Adipose tissue (tissue), 3 donors: ENCODE data around the gene SLC41A3. TPM values are rescaled to one million over a fixed set of nuclear protein-coding genes. Genes with fewer than 3 reads are reported as not detected.

Source experiments
- H3K27ac ChIP-seq: one replicate; pipeline ENCODE4 v1.5.1; 2013; ENCODE audit warnings: low read depth, low read length
- WGBS, 3 donors: extraction: QIAGEN DNeasy Blood & Tissue Kit; methylation state at CpG; one replicate each; pipeline ENCODE4 v1.1.7; 2013; 5-methylcytosine and 5-hydroxymethylcytosine counted together
- polyA plus RNA-seq, 3 donors: library from polyadenylated mRNA; stranded (reverse); fragments of 200-250 nt; gene quantifications; one replicate each; pipeline ENCODE4 v1.2.3, GENCODE V29; 2013
- donor health status: healthy with polysubstance abuse.
- donor health status: Bipolar disorder and iron deficiency.
- donor health status: healthy.

SLC41A3 gene
- polyA plus RNA-seq, 3 donors, result 22.3 to 31.3 (median 31.3) TPM

DNA sequence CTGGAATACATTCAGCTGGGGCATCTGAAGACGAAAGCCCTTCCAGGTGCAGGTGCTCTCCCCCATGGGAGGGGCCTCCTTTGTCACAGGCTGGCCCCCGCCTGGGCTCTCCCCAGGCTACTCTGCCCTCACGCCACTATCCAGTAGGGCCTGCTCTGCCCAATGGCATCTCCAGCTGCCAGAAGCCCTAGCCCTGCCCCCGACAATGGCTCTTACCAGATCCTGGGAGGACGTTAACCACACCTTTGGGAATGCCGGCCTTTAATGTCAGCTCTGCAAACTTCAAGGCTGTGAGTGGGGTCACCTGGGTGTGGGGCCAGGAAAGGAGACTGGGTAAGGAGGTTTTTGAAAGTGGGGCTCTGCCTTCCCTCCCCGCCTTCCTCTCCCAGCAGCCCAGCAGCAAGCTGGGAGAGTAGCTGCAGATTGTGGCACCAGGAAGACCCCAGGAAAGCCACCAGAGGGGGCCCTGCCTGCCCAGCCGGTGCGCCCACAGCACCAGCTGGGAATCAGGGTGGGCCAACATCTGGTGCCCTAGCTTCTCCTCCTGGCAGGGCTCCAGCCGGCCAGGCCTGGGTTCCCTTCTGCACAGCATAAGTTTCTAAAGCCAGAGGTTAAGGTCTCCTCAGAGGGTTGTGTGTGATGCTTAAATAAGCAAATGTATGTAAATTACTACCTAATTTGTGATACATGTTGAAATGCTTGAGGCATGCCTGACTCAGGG, 40.4 kb upstream of the SLC41A3 start:
- WGBS, 3 donors, result 72 to 81% (median 77%) methylated on average over 10 of the region's 10 CpGs
- H3K27ac ChIP-seq, result no peak overlapping the region

DNA sequence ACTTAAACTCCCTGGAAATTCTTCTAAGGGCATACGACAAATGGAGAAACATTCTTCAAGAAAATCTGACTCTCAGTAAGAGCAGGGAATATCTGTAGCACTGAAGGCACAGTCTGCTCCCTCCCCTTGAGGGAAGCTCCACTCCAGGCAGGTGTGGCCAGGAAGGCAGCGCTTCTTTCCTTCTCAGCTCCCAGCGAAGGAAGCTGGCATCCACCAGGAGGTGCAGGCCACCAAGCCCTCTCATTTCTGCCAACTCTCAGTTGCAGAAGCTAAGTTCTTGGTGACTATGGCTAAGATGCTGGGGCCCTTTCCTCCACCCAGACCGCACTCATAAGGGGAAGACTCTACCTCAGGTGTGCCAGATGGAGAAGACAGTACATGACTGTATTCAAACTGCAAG, 37.7 kb upstream of the SLC41A3 start:
- no peak overlapping the region for H3K27ac ChIP-seq
- 87 to 93% (median 87%) methylated on average over 4 of the region's 4 CpGs for WGBS, 3 donors

DNA sequence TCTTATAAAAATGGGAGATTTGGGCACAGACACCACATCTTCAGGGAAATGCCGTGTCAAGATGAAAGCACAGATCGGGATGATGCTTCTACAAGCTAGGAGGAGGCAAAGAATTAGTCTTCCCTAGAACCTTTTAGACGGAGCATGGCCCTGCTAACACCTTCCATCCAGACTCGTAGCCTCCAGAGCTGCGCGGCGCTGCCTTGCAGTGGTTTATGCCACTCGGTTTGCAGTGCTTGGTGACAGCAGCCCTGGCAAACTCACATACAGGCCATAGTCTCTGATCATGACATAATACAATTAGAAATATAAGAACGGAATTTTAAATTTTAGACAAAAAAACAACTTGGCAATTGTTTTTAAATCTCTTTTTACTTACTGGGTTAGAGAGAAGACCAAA, 37.1 kb upstream of the SLC41A3 start:
- H3K27ac ChIP-seq, result no peak overlapping the region
- WGBS, 3 donors, result 91 to 93% (median 93%) methylated on average over 9 of the region's 9 CpGs

DNA sequence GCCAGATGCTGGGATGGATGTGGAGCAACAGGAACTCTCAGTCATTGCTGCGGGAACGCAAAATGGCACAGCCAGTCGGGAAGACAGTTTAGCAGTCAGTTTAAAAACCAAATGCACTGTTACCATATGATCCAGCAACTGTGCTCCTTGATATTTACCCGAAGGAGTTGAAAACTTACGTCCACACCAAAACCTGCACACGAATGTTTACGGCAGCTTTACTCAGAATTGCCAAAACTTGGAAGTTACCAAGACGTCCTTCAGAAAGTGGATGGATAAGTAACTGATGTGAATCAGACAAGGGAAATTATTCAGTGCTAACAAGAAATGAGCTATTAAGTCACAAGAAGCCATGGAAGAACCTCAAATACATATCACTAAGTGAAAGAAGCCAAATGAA, 36.1 kb upstream of the SLC41A3 start:
- no peak overlapping the region for H3K27ac ChIP-seq
- 92 to 96% (median 94%) methylated on average over 8 of the region's 8 CpGs for WGBS, 3 donors

DNA sequence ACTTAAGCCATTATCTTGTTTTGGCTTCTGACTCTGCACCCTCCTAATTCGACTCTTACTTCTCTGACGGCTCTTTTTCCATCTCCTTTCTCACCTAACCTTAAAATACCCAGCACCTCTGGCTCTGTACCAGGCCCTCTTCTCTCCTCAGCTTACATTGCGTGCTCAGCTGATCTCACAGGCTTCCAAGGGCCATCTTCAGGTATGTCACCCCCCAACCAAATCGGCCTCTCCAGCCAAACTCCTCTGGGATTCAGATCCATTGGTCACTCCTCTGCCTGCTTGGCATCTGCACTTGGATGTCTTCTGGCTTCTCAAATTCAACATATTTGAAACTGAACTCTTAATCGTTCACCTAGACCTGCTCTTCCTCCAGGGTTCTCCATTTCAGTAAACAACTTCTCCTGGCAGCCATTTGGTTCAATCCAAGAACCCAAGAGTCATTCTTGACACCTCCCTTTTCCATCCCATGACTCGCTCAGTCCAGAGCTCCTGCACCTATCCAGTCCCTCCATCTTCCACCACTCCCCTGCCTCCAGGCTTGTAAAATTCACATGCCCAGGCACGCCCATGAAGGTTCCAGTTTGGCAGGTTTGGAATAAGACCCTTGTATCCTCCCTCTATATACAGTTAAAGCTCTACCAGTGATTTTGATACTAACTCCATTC, 35.2 kb upstream of the SLC41A3 start:
- H3K27ac ChIP-seq, result no peak overlapping the region
- WGBS, 3 donors, result 88 to 90% (median 89%) methylated on average over 7 of the region's 7 CpGs

DNA sequence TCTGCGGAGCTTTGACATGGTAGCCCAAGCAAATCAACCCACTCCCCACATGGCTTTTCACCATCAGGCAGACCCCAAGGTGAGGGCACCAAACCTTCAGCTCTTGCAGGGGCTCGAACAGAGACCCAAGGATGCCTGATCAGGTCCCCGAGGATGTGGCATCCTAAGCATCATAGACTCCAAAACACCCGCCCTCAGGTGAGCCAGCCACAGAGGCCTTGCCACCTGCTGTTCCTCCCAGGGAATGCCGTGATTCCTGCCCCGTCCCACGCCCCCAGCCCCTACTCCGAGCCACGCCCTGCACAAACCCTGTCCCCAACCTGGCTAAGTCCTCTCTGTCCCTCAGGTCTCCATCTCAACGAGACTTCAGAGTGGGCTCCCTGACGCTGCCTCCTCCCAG, 34.7 kb upstream of the SLC41A3 start:
- WGBS, 3 donors, result 81 to 93% (median 83%) methylated on average over 11 of the region's 11 CpGs
- H3K27ac ChIP-seq, result no peak overlapping the region

DNA sequence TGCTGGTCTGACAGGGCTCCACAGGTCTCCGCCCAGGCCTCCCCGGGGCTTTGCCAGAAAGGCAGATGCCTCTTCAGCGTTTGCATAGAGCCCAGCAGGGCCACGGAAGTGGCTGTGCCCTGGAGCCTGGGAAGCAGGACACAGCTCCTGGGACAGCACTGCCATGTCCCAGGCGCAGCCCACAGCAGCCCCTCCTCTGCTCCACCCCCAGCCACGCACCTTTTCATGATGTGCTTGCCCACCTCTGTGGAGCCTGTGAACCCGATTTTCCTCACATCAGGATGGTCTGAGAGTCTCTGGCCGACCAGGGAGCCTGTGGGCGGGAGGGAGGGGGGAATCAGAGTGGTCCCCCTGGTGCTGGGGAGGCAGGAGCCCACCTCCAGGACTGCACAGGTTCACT, 33.9 kb upstream of the SLC41A3 start:
- H3K27ac ChIP-seq, result no peak overlapping the region
- 73 to 80% (median 77%) methylated on average over 9 of the region's 9 CpGs for WGBS, 3 donors

DNA sequence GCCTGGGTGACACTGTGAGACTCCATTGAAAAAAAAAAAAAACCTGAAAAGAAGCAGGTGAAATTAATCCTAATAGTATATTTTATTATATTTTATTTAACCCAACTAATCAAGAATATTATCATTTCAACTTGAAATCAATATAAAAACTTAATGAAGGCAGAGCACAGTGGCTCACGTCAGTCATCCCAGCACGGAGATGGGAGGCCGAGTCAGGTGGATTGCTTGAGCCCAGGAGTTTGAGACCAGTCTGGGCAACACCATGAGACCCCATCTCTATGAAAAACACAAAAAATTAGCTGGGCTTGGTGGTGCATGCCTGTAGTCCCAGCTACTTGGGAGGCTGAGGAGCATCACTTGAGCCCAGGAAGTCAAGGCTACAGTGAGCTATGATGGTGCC, 33.3 kb upstream of the SLC41A3 start:
- WGBS, 3 donors, result 93 to 96% (median 95%) methylated on average over 3 of the region's 3 CpGs
- no peak overlapping the region for H3K27ac ChIP-seq

DNA sequence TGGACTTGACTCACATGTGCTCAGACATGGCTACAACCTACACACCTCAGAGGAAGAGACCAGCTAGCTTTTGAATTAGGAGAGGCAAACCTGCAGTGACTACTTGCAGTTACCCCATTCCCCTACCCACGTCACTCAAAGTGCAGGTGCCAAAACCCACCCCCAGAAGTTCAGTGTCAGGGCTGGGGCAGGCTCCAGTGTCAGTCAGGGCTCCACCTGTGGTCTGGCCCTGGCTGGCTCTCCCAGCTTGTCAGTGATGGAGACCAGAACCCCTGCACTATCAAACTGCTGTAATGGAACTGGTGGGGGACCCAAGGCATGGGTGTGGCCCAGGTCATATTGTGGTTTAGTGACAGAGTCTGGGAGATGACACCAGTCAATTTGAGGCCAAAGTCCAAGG, 32.6 kb upstream of the SLC41A3 start:
- H3K27ac ChIP-seq, result no peak overlapping the region
- 68 to 100% (median 70%) methylated on average over 1 of the region's 1 CpG for WGBS, 3 donors

DNA sequence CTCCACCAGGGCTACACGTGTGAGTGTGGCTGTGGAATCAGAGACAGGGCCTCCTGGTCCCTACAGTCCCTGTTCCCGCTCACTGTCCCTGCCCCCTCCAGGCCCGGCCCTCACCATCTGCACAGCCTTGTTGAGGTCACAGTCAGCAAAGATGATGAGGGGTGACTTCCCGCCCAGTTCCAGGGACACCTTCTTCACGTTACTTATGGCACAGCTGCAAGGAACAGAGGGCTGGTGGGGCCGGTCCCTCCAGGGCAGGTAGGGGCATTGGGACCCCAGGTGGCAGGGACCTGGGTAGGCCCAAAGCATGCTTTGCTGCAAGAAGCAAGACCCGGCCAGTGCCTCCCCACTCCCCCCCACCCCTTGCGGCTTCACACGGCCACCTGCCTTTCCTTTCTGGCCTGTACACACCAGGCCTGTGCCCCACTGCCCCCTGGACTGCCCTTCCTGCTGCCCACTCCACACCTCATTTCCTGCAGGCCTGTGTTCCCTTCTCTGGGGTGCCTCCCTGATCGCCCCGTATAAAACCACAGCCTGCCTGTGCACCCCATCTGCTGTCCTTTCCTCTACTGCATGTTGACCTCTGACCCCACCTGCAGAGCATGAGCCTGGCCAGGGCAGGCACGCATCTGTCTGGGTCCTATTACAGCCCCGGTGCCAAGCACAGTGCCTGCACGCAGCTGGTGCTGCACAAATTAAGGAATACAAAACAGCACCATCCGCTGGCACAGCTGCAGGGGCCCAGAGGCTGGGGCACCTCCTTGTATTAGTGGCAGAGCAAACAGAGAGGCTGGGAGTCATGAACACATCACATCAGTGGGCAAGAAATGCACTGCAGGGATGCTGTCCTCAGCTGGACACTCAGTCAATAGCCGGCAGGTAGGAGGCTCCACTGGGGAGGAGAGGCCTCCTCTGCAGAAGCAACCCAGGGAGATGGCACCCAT, 30.8 kb upstream of the SLC41A3 start:
- H3K27ac ChIP-seq, result no peak overlapping the region
- WGBS, 3 donors, result 90 to 92% (median 91%) methylated on average over 14 to 16 of the region's 16 CpGs

DNA sequence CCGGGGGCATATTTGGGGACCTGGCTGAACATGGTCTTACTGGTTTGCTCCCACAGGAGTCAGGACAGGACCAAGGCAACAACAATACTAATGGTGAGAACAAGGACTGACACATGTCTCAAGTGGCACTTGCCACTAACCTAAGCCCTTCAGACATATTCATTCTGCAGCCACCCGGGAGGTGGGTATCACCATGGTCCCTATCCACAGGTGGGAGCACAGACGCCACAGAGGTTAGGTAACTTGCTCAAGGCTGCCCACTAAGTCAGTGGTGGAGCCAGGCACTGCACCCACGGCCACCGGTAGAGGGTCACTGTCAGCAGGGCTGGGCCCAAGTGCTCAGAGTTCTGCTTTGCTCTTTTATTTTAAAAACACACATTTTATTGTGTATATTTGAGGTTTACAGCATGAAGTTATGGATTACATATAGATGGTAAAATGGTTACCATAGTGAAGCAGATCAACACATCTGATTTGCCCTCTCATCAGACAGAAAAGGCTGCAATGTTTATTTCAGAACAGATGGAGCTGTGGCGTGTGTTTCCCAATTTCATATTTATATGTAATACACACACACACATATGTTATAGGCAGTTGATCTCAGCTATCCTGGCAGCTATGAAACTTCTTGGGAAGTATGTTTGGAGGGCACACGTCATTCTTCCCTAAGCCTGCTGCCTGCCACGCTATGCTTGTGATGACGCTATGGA, 30.0 kb upstream of the SLC41A3 start:
- WGBS, 3 donors, result 78 to 91% (median 85%) methylated on average over 9 of the region's 9 CpGs
- H3K27ac ChIP-seq, result no peak overlapping the region

DNA sequence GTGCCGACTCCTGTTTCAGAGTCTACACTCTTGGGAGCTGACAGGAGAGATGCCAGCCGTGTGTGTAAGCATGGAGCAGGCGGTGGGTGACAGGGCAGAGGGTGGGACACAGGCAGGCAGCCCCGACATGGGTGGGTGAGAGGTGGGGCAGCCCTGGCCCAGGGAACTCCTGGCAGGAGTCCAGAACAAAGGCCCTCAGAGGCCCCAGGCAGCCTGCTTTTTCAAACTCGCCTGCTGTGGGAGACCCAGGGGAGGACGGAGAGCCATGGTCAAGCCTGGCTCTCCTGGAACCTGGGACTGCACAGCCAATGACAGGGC, 29.3 kb upstream of the SLC41A3 start:
- 65 to 78% (median 75%) methylated on average over 6 of the region's 6 CpGs for WGBS, 3 donors
- no peak overlapping the region for H3K27ac ChIP-seq

DNA sequence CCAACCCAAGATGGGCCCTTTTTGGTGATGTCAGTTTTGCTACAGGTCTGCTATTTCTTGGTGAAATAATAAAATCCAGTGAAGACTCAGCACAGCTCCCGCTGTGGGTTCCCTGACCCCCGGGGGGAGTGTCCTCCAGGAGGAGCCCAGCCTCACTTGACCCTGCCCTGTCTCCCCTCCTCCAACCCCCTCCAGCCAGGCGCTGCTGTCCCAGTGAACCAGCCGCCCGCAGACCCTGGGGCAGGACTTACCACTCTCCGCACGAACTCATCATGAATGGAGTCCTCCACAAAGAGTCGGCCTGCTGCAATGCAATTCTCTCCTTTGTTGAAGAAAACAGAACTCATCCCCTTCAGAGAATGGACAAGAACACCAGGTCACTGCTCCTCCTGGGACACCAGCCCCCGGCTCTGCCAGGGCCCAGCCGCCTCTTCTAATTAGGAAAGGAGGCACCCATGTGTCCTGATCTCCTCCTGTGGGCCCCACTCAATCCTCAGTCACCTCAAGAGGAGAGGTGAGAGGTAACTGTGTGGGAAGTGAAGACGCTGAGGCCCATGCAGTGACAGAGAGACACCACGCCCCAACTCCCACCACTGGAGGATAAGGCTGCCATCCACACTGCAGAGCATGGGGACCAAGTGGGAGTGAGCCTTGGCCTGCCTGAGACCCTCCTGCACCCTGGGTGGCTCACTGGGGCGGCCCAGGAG, 28.8 kb upstream of the SLC41A3 start:
- no peak overlapping the region for H3K27ac ChIP-seq
- 87 to 94% (median 91%) methylated on average over 13 of the region's 13 CpGs for WGBS, 3 donors

DNA sequence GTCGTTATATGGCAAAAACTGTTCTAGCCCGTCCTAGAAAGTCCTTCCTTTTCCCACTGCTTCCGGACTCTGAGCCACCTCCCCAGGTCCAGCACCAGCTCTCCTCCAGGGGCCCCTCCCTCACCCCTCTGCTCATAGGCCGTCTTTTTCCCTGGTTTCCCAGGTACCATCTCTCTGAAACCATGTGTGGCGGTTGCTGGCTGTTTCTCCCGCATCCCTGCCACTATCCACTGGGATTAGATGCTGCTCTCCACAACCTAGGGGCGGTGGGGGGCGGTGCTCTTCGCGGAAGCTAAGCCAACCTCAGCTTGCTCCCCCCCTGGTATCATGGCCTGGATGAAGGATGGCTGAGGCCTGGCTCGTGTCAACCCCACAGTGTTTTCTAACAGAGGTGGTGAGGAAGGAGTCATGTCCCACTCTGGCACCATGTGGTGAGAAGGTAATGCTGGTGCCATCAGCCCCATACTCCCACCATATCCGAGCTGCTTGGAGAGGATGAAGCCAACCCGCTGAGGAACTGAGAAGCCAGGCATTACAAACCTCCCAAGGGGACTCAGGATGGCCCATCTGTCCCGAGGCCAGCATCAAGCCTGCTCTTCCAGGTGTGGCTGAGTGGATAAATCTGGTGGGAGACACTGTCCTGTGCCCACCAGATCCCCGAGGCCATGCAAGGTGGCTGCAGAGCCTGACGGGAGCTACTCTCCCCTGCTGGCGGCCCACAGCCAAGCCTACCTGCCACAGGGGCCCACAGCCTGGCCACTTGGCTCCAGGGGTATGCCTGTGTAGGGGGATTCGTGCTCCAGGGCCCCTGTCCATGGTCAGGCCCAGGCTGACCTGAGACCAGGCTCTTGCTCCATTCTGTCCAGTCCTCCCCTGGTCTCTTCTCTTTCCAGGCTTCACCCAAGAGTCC, 27.9 kb upstream of the SLC41A3 start:
- WGBS, 3 donors, result 87 to 90% (median 88%) methylated on average over 18 of the region's 18 CpGs

DNA sequence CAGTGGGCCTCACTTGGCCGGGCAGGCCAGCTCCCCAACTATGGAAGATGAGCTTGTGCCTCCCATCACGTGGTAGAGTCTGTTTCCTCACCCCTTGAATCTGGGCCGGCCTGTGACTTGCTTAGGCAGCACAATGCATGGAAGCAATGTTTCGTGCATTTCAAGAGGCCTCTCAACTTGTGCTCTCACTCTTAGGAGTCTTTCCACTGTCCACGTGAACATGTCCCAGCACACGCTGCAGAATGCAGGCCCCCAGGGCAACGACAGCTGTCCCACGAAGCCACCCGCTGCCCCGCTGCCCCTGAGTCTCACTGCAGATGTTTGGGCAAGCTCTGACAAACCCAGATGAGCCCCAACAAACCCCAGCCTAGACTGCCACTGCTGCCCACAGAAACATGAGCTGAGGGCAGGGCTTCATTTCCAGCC, 27.2 kb upstream of the SLC41A3 start:
- 87 to 95% (median 89%) methylated on average over 10 of the region's 10 CpGs for WGBS, 3 donors
- no peak overlapping the region for H3K27ac ChIP-seq

More for the DNA sequence above, 27.9 kb upstream of the SLC41A3 start:
- H3K27ac ChIP-seq, result no peak overlapping the region

DNA sequence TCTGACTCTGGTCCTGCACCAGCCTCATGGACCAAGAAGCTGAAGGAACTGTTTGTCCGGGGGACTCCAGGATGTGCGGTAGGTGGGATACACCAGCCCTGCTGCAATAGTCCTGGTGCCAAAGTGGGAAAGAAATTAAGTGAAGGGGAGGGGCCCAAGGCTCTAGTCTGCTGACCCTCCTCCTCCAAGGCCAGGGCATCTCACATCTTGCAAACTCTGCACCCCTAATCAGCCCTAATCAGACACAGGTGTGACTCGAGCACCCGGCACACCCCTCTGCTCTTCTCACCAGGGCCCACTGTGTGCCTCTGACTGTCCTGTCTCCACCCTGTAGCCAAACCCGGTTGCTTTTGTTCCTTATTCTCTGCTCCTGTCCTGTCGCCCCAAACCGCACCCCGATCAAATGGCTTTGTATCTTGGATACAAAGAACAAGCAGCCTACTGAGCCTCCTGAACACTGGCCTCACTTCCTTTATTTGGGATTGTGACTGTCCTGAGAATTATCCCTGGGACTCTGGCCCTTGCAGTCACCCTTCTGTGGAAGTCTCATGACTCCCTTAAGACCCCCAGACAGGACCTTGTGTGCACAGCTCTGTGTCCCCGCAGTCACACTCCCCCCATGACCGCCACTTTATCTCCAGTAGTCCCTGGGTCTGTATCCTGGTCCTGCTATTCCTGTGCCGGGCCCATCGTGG, 26.7 kb upstream of the SLC41A3 start:
- no peak overlapping the region for H3K27ac ChIP-seq
- WGBS, 3 donors, result 92 to 95% (median 93%) methylated on average over 12 of the region's 12 CpGs

DNA sequence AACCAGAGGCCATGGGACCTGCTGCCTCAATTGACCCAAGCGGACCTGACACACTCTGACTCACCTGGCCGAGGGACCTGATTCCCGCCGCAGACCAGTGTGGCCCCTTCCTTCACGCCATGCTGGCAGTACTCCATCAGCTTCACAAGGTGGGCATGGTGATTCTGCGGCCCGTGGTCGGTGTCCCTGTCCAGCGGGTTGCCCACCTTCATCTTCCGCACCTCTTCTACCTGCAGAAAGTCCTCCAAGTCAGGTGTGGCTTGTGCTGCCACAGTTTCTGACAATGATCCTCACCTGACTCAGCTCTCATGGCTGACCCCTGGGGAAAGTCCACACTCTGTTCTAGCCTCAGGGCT, 25.9 kb upstream of the SLC41A3 start:
- no peak overlapping the region for H3K27ac ChIP-seq
- WGBS, 3 donors, result 92 to 96% (median 92%) methylated on average over 10 of the region's 10 CpGs
